Activated B cell treated with CpG ODN at 0.5 μM for 24 hours (primary cell): ENCODE measurements around the gene RTRAF. TPM values are rescaled to one million over a fixed set of nuclear protein-coding genes. Genes with fewer than 3 reads are reported as not detected.

Experiments
- ATAC-seq: fragments of 200-7000 bp; cut with Tn5 transposase; one replicate; pipeline ENCODE4 v1.10.0; 2021; ENCODE audit warnings: low read depth, mild to moderate bottlenecking, moderate library complexity
- CTCF ChIA-PET: fragments of 350-600 bp; sonication (Branson Sonifier 250); formaldehyde crosslinking; loops from one replicate; lab custom pipeline; 2021; ENCODE audit warnings: antibody characterized with exemption; lab: Charles Lee
- POLR2A ChIA-PET: fragments of 350-600 bp; sonication (Branson Sonifier 250); formaldehyde crosslinking; loops from one replicate; lab custom pipeline; 2021; ENCODE audit warnings: antibody characterized with exemption; lab: Charles Lee
- DNase-seq: peaks from one replicate; pipeline ENCODE4 v3.0.0; 2022
- H3K27ac Mint-ChIP-seq: one replicate; pipeline ENCODE4 v1.8.0; 2020; ENCODE audit warnings: mixed read lengths
- H3K27me3 Mint-ChIP-seq: one replicate; pipeline ENCODE4 v1.8.0; 2021; ENCODE audit warnings: mixed read lengths
- H3K36me3 Mint-ChIP-seq: one replicate; pipeline ENCODE4 v1.8.0; 2021; ENCODE audit warnings: low read depth, mixed read lengths
- H3K4me1 Mint-ChIP-seq: one replicate; pipeline ENCODE4 v1.8.0; 2021; ENCODE audit warnings: mixed read lengths
- H3K4me3 Mint-ChIP-seq: one replicate; pipeline ENCODE4 v1.8.0; 2020; ENCODE audit warnings: mild to moderate bottlenecking, mixed read lengths
- H3K9me3 Mint-ChIP-seq: one replicate; pipeline ENCODE4 v1.8.0; 2020; ENCODE audit warnings: mixed read lengths
- intact Hi-C: fragments of 100-400 bp; cut with micrococcal nuclease; formaldehyde crosslinking; loops from one replicate; pipeline ENCODE4 v1.15.1; 2024
- total RNA-seq: library from RNA; stranded (reverse); gene quantifications from 2 replicates; pipeline ENCODE4 v1.2.3, GENCODE V29; 2022
- TF ChIP-seq, protein P1 (sequence below): fragments of 200-600 bp; IDR thresholded peaks from one replicate; pipeline ENCODE4 v1.8.0; 2022; ENCODE audit warnings: antibody characterized with exemption, mild to moderate bottlenecking

The RTRAF gene
- total RNA-seq, 1 donor from 2014 or later = 160 TPM

DNA sequence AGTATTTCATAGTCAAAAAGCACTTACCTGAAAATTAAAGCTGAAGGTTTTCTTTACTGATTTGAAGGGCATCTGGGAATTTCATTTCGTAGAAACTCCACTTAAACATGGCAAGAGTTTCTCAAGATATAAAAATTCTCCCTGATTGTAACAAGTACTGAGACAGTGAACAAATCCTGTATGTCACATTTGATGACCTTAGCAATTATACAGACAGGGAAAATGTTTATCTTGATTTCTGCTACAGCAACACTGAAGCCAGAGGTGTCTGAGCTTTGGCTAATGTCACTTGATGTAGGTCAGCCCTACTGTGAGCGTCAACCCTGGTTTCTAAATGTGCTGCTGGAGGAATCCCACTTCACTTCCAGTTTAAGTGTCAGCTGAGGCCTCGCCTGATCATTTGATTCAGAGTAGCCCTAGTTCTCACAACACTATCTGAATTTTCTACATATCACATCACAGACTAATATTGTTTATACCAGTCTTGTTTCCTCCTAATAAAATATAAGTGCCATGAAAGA, 20.9 kb downstream of the RTRAF start:
- Mint-ChIP-seq H3K36me3 (peaks cover 60% of the 10 kb centered on the region), H3K27ac (no peak overlapping the region), H3K27me3 (no peaks in the 10 kb centered on the region), H3K4me1 (no peaks in the 10 kb centered on the region), H3K9me3 (no peaks in the 10 kb centered on the region), H3K4me3 (no peak overlapping the region)
- intact Hi-C loops = no loop called here
- ATAC-seq = no peak
- ChIA-PET CTCF (no interaction called here), POLR2A (no interaction called here)
- no peak for DNase-seq
- TF ChIP-seq, protein P1, sequence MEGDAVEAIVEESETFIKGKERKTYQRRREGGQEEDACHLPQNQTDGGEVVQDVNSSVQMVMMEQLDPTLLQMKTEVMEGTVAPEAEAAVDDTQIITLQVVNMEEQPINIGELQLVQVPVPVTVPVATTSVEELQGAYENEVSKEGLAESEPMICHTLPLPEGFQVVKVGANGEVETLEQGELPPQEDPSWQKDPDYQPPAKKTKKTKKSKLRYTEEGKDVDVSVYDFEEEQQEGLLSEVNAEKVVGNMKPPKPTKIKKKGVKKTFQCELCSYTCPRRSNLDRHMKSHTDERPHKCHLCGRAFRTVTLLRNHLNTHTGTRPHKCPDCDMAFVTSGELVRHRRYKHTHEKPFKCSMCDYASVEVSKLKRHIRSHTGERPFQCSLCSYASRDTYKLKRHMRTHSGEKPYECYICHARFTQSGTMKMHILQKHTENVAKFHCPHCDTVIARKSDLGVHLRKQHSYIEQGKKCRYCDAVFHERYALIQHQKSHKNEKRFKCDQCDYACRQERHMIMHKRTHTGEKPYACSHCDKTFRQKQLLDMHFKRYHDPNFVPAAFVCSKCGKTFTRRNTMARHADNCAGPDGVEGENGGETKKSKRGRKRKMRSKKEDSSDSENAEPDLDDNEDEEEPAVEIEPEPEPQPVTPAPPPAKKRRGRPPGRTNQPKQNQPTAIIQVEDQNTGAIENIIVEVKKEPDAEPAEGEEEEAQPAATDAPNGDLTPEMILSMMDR = no peak

DNA sequence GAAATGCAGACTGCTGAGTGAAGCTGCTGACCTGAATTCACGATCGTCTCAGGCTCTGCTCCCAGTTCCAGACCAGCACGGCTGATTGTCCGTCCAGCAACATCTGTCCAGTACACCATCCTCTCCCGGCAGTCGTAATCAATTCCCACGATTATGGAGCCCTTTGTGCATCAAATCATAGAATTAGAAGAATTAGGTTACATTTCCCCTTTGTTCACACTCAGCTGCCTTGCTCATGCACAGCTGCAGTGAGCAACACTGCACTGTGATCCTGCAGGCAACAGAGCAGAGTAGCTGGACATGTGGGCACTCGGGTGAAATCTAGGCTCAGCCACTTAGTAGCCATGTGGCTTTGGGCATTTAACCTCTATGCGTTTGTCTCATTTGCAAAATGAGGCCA, 22.2 kb downstream of the RTRAF start:
- DNase-seq (no peak), ATAC-seq (no peak)
- ChIA-PET CTCF (no interaction called here), POLR2A (no interaction called here)
- intact Hi-C loops = no loop called here
- no peak overlapping the region for H3K27ac Mint-ChIP-seq
- H3K27me3 Mint-ChIP-seq = no peaks in the 10 kb centered on the region
- TF ChIP-seq, protein P1 = no peak
- no peak overlapping the region for H3K4me3 Mint-ChIP-seq
- H3K4me1 Mint-ChIP-seq = no peaks in the 10 kb centered on the region
- H3K36me3 Mint-ChIP-seq = peaks cover 48% of the 10 kb centered on the region
- no peaks in the 10 kb centered on the region for H3K9me3 Mint-ChIP-seq

DNA sequence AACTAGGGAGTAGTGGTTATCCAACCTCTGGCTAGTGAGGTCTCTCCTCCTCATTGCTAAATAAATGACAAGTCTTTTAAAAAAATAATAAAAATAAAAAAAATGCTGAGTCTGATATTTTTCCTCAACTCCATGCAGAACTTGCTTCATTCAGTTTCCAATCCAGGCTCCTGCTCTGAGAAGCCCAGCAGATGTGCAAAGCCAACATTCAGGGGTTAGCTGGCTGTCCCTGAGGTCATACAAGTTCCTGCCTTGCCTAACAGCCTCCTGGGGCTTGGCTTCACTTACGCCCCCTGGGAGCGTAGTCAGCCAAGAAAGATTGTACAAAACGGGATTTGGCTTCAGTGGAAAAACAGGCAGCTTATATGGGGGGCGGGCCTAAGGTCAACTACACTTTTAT, 23.3 kb downstream of the RTRAF start:
- Mint-ChIP-seq H3K4me3 (no peak overlapping the region), H3K9me3 (no peaks in the 10 kb centered on the region), H3K27ac (no peak overlapping the region), H3K27me3 (no peaks in the 10 kb centered on the region), H3K4me1 (no peaks in the 10 kb centered on the region), H3K36me3 (peaks cover 41% of the 10 kb centered on the region)
- POLR2A ChIA-PET = no interaction called here
- DNase-seq = no peak
- intact Hi-C loops = no loop called here
- TF ChIP-seq, protein P1 = no peak
- CTCF ChIA-PET = no interaction called here
- ATAC-seq = no peak

DNA sequence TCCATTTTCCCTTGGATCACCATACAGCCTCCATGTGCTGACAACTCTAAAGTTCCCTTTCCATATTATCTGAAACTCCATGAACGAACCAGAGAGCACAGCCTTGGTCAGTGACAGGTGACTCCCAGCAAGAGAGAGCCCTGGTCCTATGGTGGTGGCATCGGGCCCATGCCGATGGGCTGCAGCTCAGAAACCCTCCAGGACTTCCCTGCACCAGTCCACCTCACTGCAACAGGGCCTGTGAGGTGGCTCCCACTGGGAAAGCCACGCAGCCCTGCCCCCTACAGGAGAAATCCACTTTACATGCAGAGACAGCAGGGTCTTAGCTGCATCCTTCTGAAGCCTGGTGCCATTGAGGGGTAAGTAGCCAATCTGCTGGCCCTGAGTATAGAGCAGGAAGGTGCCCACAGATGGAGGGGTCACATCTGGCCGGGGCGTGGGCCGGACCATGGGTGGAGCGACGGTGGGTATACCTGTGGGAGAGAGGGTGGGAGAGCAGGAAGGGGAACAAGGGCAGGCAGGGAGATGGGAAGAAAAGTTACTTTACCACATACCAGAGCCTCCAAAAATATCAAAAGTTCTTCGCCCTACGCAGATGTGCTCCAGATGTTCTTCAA, 24.7 kb downstream of the RTRAF start:
- Mint-ChIP-seq H3K4me1 (no peaks in the 10 kb centered on the region), H3K27ac (no peak overlapping the region), H3K9me3 (no peaks in the 10 kb centered on the region), H3K27me3 (no peaks in the 10 kb centered on the region), H3K4me3 (no peak overlapping the region), H3K36me3 (peaks cover 29% of the 10 kb centered on the region)
- POLR2A ChIA-PET = no interaction called here
- TF ChIP-seq, protein P1 = no peak
- DNase-seq = no peak
- ATAC-seq = no peak
- CTCF ChIA-PET = interaction anchor here (1.0 kb wide), 1 partner anchor 9 kb away, joined by 3 read pairs; no protein-coding TSS in a partner anchor
- intact Hi-C loops = no loop called here

DNA sequence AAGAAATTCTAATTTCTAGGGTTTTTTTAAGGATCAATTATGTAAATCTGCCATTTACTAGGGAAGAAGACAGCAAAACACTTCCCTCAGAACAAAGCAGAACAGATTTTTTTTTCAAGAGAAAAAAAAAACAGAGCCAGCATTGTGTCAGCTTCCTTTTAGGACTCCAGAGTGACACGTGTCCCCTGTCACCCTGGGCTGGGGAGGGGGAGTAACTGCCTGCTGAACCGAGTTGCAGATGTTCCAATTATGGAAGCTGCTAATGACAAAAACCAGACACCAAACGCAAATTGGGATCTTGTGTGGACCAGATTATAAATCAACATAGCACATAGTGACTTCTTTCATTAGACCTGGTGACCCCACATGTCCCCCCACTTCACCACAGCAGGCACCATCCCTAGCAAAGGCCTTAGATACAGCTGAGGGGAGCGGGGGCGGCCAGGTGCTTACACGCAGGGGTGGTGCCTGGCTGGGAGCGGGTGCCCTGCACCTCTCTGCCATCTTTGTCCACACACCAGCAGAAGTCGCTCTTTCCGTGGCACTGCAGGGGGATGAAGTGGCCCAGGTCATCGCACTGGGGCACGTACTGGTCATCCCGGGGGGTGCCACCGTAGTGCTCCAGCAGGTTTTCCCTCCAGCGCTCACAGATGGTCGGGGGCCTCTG, 25.4 kb downstream of the RTRAF start:
- TF ChIP-seq, protein P1 = no peak
- Mint-ChIP-seq H3K4me1 (no peaks in the 10 kb centered on the region), H3K9me3 (no peaks in the 10 kb centered on the region), H3K27me3 (no peaks in the 10 kb centered on the region), H3K27ac (no peak overlapping the region), H3K4me3 (no peak overlapping the region), H3K36me3 (peaks cover 23% of the 10 kb centered on the region)
- ATAC-seq (no peak), DNase-seq (no peak)
- ChIA-PET CTCF (interaction anchor here (1.0 kb wide), 1 partner anchor 10 kb away, joined by 3 read pairs; no protein-coding TSS in a partner anchor), POLR2A (no interaction called here)
- intact Hi-C loops = no loop called here
